HG02642 (cell line): ENCODE measurements around the gene MAP3K8.
"Not testable (repeated sequence)": the region's sequence is repeated elsewhere in the genome, so short reads cannot be mapped to it uniquely, and the experiment has no call there.

Experiments
- ATAC-seq: cut with Tn5 transposase; IDR thresholded peaks from one replicate; pipeline ENCODE4 v1.9.1; 2021; ENCODE audit warnings: mild to moderate bottlenecking; ENCODE audit not compliant: unreplicated experiment, poor library complexity

Gene MAP3K8

DNA sequence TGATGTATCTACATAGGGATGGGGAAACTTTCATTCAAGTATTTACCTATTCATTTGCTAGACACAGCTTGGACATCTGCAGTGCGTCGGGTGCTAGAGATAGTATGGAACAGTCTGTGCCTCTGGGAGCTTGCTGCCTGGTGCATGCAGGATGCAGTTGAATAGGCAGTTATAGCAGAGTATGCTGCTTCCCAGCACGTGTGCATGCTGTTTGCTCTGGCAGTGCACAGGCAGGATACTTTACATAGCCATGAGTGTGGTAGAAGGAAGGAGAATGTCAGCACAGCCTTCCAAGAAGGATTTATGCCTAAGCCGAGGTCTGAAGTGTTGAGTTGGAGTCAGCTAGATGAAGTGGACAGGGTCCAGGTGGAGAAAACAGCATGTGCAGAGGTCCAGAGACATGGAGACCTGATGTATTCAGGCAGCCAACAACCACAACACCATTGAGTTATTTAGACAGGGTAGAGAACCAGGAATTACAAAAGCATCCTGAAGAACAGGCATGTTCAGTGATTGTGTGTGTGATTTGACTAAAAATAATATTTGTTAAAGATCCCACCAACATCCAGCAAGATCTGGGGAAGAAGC is 8.1 kb downstream of the MAP3K8 start:
- ATAC-seq, result no peak

DNA sequence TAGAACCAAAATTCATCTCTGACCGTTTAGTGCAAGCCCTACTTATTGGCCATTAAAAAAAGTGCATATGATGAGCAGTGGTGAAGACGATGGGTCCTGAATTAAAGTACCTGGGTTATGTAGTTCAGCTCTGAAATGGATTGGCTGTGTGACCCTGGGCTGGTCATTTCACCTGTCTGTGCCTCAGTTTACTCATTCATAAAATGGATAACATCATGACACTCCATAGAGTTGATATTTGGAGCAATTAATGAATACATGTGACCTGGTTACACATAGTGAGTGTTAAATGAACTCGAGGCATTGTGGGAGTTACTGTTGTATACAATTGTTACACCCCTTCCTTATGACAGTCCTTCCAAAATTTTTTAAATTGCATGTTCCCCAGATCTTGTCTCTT is 9.1 kb downstream of the MAP3K8 start:
- ATAC-seq, result no peak

DNA sequence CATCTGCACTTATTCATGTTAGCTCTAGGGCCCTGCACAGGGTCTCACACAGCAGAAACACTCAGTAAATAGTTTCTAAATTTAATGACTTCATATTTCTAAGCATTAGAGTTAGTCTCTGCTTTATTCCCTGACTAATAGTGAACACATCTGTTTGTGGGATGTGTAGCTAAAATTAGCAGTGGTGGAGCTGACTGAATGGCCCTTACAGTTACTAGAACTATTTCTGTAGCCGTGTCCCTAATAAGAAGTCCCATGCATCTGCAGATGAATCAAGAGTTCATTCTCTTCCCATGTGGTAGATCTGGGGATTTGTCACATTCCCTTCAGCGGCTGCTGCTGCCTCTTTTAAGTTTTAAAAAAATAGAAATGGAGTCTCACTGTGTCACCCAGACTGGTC is 11.7 kb downstream of the MAP3K8 start:
- no peak for ATAC-seq

DNA sequence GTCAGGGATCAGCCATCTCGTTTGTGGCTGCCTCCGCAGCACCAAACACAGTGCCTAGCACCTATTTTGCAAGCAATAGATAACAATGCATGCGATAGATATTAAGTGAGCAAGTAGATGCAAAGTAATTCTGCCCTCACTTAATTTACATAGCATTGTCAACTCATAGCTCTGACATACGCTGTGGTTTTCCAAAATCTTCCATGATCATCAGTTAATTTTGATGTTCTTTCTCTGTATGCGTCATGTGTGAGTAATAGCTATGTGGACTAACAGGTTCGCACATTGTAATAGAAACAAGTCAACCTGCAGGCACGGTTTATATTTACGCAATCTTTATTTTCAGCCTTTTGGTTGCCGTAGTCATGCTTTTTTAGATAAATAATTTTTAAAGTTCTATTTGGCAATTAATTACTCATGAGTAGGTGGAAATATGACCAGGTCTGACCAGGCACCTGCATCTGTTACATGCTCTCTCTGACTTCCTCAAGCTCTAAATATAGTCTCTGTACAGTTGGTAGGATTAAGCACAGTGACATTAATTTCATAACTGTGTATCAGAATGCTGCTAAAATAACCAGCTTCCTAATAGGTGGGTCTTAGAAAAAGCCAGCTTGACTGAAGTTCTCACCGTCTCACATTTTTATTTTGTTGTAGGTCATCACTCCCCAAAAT is 13.3 kb downstream of the MAP3K8 start:
- no peak for ATAC-seq

DNA sequence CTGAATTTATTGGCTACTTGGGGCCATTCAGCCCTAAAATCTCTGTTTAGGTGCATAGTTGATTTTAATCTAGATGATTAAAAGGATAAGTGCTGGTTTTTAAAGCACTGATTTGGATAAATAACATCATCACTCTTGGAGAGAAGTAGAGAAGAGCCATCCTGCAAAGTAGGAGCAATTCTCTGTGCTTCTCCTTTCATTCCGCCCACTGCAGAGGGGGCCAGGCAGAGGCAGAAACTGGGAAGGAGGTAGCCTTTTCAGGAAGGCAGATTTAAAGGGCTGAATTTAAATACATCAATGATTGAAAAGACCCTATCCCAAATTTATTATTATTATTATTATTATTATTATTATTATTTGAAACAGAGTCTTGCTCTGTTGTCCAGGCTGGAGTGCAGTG is 14.1 kb downstream of the MAP3K8 start:
- ATAC-seq, result no peak

DNA sequence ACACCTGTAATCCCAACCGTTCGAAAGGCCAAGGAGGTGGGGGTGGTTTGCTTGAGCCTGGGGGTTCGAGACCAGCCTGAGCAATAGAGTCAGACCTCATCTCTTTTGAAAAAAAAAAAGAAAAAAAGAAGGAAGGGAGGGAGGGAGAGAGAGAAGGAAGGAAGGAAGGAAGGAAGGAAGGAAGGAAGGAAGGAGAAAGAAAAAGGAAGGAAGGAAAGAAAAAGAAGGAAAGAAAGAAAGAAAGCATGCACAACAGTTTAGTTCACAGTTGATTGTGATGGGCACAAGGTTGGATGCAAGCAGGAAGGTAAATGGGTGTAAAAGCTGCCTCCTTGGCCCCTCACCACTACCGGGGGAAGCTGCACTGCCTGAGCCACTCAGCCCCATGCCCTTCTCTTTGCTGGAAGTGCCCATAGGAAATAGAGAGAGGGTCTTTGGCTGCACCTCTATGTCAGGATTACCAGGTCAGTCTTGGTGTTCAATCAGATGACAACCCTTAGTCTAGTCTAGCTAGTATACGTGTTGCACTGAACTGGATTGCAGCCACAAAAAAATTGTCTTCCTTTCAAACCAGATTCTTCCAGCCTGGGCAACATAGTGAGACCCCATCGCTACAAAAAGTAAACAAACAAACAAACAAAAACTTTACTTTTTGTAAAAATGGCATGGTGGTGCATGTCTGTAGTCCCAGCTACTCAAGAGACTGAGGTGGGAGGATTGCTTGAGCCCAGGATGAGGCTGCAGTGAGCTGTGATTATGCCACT is 20.0 kb downstream of the MAP3K8 start:
- ATAC-seq, result no peak

DNA sequence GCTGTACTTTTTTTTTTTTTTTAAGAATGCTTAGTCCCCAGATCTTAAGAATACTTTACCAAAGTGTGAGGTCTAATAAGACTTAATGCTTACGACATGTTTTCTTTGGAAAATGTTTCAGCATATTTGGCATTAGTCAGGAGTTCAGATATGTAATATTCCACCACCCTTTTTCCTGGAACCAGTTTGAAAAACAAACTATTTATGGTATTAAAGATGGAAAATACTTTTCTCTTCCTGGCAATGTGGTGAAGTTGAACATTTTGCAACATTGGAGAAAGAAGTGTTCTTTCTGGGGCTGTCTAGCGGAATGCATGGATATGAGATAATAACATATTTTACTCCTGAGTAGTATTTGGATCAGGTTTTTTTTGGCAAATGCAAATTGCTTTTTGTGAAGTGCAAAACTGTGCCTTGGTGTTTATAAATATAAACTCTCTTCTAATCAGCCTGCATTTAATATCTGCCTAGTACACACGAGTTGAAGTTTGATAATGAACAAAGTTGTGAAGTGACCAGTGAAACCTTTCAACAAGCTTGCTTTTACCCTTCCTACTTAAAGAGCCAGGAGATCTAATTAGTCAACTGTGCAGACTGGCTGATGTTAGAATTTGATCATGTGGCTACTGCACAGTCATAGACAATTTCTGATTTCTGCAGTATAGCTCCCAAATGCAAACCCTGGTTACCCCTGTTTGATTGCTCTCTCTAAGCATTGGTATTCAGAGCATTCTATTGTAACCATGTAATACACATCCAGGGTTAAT is 20.9 kb downstream of the MAP3K8 start:
- no peak for ATAC-seq

DNA sequence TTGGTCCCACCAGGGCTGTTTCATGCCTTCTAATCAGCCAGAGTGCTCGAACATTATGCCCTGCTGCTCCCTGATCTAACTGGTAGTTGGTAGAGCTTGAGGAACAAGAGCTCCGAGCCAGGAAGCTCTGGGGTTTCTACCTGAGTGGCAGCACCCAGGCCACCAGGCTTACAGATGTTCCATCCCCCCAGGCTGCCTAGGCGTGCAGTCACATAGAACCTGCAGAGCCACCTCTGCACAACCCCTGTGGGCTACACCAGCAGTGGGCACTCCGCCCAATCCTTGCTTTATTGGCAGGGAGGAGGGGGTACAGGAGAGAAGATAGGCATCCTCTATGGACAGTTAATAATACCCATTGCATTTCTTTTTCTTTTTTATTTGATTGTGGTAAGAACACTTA is 21.8 kb downstream of the MAP3K8 start:
- peak; percentile 49 for ATAC-seq

DNA sequence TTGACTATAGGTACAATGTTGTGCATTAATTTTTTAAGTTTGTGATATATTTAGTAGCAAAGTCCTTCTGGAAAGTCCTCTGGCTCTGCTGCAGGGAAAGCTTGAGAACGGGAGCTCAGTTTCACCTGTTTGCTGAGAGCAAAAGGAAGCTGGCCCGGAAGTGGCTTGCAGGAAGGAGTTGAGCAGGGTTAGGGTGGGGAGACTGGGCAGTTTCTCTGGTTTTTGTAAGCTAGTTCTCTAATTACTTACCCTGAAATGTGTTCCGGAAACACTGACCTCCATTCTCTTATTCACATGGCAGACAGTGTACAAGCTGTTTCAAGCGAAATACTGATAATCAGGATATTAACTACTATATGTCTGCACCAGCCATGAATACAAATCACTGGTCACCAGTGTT is 22.3 kb downstream of the MAP3K8 start:
- ATAC-seq, result peak; percentile 71

DNA sequence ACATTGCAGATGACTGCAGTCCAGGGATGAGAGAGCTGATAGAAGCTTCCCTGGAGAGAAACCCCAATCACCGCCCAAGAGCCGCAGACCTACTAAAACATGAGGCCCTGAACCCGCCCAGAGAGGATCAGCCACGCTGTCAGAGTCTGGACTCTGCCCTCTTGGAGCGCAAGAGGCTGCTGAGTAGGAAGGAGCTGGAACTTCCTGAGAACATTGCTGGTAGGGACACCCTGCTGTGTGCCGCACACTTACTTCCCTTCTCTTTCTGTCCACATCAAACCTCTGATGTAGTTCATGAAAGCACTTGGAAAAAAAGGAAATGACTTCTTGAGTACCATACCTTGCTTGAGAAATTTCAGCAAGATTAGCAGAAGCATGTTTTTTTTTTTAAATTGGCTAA is 25.3 kb downstream of the MAP3K8 start:
- no peak for ATAC-seq

DNA sequence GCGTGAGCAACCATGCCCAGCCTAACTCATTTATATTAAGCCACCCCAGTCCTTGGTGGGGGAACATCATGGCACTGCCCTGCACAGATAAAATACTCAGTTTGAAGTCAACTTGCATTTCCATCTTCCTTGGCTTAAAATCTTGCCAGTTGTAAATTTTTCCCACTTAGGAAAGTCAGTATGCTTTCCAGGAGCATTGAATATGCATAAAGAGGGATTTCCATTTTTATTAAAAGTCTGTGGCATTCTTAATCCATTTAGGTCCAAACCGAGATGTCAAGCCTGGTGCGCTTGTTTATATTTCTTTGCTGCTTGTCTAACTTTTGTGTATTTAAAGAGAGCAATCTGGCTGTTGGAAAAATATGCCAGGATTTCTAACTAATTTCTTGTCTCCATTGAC is 26.1 kb downstream of the MAP3K8 start:
- no peak for ATAC-seq

DNA sequence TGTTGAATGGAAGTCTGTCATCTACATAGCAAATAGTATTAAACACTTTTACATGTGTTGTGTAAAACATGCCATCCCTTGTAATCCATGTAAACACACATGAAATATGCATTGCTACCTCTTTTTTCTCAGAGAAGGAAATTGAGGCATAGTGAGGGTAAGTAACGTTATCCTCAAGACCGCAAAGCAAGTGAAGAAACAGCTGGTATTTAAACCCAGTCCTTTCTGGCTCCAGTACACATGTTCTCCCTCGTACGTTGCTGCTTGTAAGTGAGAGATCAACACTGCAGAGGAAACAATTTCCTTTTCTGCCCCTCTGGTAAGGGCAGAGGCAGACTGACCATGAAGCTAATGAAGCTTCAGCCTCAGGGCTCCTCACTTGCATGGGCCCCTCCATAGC is 28.5 kb downstream of the MAP3K8 start:
- ATAC-seq, result no peak

DNA sequence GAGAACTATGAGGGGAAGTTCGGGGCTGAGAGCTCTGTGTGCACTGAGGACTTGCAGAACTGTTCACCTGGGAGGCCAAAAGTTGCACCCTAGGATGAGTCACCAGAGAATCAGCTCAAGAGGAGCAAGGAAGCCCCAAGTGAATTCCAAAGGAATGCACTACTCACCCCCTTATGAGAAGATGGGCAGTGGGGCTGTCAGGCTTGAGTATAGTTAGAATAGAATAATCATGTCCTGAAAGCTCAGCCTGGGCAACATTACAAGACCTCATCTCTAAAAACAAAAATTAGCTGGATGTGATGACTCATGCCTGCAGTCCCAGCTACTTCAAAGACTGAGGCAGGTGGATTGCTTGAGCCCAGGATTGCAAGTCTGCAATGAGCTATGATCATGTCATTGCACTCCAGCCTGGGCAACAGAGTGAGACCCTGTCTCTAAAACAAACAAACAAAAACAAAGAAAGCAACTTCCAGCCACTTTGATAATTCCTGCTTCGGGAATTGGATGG is 30.0 kb downstream of the MAP3K8 start:
- no peak for ATAC-seq

DNA sequence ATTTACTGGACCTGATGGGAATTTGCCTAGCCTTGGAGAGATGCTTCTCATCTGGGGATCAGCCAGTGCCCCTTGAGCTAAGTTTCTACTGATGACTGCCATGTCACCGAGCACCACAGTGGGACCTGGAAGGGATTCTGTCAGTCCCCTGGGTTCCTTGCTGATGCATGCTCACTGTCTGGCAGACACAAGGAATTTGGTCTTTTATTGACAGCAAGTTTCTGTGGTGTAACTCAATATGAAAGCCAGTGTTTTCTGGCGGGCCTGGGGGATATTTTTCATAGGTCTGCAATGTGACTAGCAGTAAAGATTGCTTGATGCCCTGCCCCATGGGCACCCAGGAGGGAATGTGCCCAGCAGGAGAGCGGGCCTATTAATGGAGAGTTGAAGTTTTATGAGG is 30.7 kb downstream of the MAP3K8 start:
- ATAC-seq, result no peak

DNA sequence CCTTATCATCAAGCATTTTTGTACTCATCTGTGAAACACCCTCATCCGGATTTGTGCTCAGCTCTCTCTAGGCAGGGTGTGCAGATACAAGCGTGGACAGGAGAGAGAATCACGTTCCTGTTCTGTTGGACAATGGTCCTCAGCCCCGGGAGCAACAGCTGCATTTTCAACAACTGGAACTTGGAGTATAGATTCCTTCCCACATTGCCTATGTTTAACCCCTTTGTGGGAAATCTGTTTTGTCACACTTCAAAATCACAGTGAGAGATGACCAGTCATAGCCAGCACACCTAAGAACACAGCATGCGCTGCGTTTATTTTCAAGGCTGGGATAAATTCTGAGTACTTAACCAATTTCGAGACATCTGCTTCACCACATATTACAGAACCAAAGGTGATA is 32.5 kb downstream of the MAP3K8 start:
- no peak for ATAC-seq

DNA sequence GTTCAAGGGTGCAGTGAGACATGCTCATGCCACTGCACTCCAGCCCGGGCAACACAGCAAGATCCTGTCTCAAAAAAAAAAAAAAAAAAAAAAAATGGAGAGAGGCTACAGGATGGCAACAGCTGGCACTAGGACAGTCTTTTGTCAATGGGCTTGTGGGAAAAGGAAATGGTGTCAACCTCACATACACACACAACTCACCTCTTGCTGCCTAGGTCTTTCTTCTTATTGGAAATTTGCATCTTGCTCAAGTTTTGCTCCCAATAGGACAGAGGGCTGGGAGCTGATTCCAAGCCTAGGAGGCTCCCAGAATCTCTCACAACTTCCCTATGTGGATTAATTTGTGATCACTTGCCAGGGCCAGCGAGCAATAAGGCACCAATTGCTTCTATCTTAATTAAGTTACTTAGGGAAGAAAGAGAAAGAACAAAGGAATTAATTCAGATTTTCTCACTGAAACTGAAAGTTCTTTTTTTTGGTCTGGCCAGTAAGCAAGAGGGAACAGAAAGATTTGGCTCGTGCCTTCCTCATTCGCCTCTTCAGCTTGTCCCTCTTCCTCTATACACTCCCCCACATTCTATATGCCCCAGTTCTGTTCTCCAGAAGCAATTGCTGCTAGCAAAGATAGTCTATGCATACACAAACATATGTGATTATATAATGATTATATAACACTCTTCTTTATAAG is 33.8 kb downstream of the MAP3K8 start:
- peak; percentile 59 for ATAC-seq

DNA sequence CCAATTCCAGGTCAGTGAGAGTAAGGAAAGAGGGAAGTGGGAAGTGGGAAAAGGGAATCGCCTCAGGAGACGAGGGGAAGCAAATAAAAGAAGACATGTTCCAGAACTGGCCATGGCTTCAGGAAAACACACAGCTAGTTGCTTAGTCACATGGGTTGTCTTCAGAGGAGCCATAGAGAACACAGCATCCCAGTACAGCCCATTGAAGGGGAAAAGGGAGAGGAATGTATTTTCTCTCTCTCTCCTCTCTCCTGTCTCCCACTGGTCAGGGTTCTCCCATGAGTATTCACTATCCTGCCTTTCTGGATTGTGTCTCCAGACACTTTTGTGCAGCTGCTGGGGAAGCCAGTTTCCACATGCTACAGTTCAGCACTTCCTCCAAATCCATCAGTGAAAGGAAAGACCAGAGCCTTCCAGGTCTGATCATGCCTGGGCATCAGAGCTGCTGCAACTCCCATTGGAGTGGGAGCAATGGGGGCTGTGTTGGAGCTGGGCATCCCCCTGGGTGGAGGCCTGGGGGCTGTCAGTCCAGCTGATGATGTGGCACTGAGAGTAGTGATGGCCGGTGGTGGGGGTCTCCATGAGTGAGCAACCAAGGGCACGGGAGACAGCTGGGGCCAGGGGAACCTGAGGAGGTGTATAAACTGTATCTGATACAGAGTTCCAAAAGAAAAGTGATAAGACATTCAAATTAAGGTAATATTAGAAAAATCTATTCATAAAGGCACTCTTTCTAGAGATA is 38.6 kb downstream of the MAP3K8 start:
- ATAC-seq, result no peak

DNA sequence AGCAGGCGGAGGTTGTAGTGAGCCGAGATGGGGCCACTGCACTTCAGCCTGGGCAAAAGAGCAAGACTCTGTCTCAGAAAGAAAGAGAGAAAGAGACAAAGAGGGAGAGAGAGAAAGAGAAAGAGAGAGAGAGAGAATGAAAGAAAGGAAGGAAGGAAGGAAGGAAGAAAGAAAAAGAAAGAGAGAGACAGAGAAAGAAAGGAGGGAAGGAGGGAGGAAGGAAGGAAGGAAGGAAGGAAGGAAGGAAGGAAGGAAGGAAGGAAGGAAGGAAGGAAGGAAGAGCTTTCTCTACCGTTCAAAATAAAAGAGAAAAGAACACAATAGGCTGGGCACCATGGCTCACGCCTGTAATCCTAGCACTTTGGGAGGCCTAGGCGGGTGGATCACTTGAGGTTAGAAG is 41.5 kb downstream of the MAP3K8 start:
- ATAC-seq, result not testable (repeated sequence)

DNA sequence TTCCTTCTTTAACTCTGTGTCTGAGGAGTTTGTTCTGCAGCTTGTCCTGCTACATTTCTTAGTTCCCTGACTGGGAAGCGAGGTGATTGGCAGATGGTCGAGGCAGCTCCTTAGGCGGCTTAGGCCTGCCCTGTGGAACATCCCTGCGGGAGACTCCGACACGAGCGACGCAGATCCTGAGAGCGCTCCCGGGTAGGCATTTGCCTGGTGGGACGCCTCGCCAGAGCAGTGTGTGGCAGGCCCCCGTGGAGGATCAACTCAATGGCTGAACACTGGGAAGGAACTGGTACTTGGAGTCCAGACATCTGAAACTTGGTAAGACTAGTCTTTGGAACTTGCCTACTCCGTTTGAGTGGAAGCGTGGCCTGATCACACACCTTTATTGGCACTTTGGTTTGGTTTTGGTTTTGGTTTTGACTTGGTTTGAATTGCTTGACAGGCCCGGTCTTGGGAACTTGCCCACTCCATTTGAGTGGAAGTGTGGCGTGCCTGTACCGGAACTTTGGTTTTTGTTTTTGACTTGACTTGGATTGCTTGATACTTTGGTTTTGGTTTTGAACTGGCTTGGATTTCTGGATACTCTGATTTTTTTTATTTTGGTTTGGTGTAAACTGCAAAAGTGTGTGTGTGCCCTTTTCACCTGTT is 42.6 kb downstream of the MAP3K8 start:
- ATAC-seq, result no peak
